H54 (cell line): ENCODE measurements around the gene CDRT15.
"Not testable (repeated sequence)": the region's sequence is repeated elsewhere in the genome, so short reads cannot be mapped to it uniquely, and the experiment has no call there.

Source experiments
- DNase-seq: peaks from one replicate; pipeline ENCODE4 v3.0.0; 2011; ENCODE audit warnings: low spot score, mixed read lengths; ENCODE audit not compliant: insufficient read length
- FAIRE-seq: peaks from 3 replicates; lab custom pipeline; 2011; peaks lifted over from hg19 to GRCh38; lab: Jason Lieb, UNC
- POLR2A ChIP-seq: IDR thresholded peaks from 2 replicates; pipeline ENCODE4 v1.6.1; 2011; ENCODE audit warnings: low read depth, mild to moderate bottlenecking, low read length

CDRT15 gene

GRCh38 chr17:14236762-14237161 is at the start of gene CDRT15:
Gene CDRT15 (minus strand): TSS chr17:14236862. CDS start chr17:14236833, 29 bp downstream.
- not testable (repeated sequence) for DNase-seq, FAIRE-seq

- no peak for DNase-seq
- no peak for FAIRE-seq
- TF ChIP-seq POLR2A, result no peak
Measured at GRCh38 chr17:14282726-14283125, 46.1 kb upstream of the CDRT15 start.

GRCh38 chr17:14281530-14281929 is 44.9 kb upstream of the CDRT15 start:
- no peak for TF ChIP-seq POLR2A
- FAIRE-seq (no peak), DNase-seq (no peak)

GRCh38 chr17:14276535-14277250 is 40.0 kb upstream of the CDRT15 start:
- FAIRE-seq, result no peak
- DNase-seq, result no peak
- no peak for TF ChIP-seq POLR2A

- no peak for TF ChIP-seq POLR2A
- DNase-seq (no peak), FAIRE-seq (no peak)
Measured at GRCh38 chr17:14270508-14270907, 33.8 kb upstream of the CDRT15 start.

GRCh38 chr17:14269473-14269872 is 32.8 kb upstream of the CDRT15 start:
- FAIRE-seq (no peak), DNase-seq (no peak)
- TF ChIP-seq POLR2A, result no peak

GRCh38 chr17:14268264-14268663 is 31.6 kb upstream of the CDRT15 start:
- DNase-seq, result no peak
- FAIRE-seq, result no peak
- no peak for TF ChIP-seq POLR2A

GRCh38 chr17:14261406-14261805 is 24.7 kb upstream of the CDRT15 start:
- FAIRE-seq, result no peak
- TF ChIP-seq POLR2A, result no peak

GRCh38 chr17:14245629-14246028 is 9.0 kb upstream of the CDRT15 start:
- TF ChIP-seq POLR2A, result no peak
- FAIRE-seq, result no peak
- DNase-seq, result no peak

More at GRCh38 chr17:14261406-14261805, 24.7 kb upstream of the CDRT15 start:
- DNase-seq, result no peak

- TF ChIP-seq POLR2A, result no peak
- no peak for FAIRE-seq
Measured at GRCh38 chr17:14245002-14245401, 8.3 kb upstream of the CDRT15 start.

GRCh38 chr17:14239271-14239670 is 2.6 kb upstream of the CDRT15 start:
- DNase-seq, FAIRE-seq: not testable (repeated sequence)

More at GRCh38 chr17:14245002-14245401, 8.3 kb upstream of the CDRT15 start:
- DNase-seq, result no peak

GRCh38 chr17:14236032-14236431 is 630 bp downstream of the CDRT15 start:
- FAIRE-seq, DNase-seq: not testable (repeated sequence)

- not testable (repeated sequence) for DNase-seq, FAIRE-seq
Measured at GRCh38 chr17:14235047-14235446, 1.6 kb downstream of the CDRT15 start.

GRCh38 chr17:14231187-14231586 is 5.5 kb downstream of the CDRT15 start:
- not testable (repeated sequence) for DNase-seq, FAIRE-seq

- DNase-seq (no peak), FAIRE-seq (no peak)
- TF ChIP-seq POLR2A, result no peak
Measured at GRCh38 chr17:14228903-14229302, 7.8 kb downstream of the CDRT15 start.

- TF ChIP-seq POLR2A, result no peak
- FAIRE-seq, result no peak
- no peak for DNase-seq
Measured at GRCh38 chr17:14227052-14227451, 9.6 kb downstream of the CDRT15 start.
